ENCODE data around the gene MYO5B. TPM values are rescaled to one million over a fixed set of nuclear protein-coding genes. Genes with fewer than 3 reads are reported as not detected.
"Not testable (repeated sequence)": the region's sequence is repeated elsewhere in the genome, so short reads cannot be mapped to it uniquely, and the experiment has no call there.

The MYO5B gene
- total RNA-seq, 2 donors from 2014 or later: 0.12 to 0.39 TPM

DNA sequence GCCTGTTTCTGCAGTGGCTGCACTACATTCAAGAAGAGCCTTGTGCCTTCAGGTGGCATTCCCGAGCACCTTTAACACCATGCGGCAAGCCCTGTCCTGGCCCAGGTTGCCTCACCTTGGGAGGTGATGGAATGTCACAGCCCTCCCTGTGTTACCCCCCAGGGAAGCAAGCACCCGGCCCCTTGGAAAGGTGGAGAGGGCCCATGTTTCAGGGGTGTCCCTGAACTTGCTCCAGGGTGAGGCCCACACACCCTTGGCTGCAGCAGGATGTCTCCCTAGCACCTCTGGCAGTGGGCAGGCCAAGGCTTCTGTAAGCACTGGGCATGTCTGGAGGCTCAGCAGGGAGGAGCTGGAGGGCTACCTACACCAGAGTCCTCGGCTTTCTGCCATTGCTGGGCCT lies 352.3 kb downstream of the MYO5B start:
- no peak overlapping the region for H3K27ac Mint-ChIP-seq
- DNase-seq: no peak
- no peaks in the 10 kb centered on the region for H3K36me3 Mint-ChIP-seq (ENCODE audit: insufficient read depth in 2 of 2)
- no peaks in the 10 kb centered on the region for H3K27me3 Mint-ChIP-seq (ENCODE audit: low read depth)
- no peaks in the 10 kb centered on the region for H3K4me1 Mint-ChIP-seq (ENCODE audit: low read depth)
- no peak for ATAC-seq (replicated peaks in 1 of 2)
- no peaks in the 10 kb centered on the region for H3K9me3 Mint-ChIP-seq
- no peak overlapping the region for H3K4me3 Mint-ChIP-seq

- Mint-ChIP-seq H3K36me3 (ENCODE audit: insufficient read depth in 2 of 2) (no peaks in the 10 kb centered on the region), H3K4me1 (ENCODE audit: low read depth) (no peaks in the 10 kb centered on the region), H3K4me3 (no peak overlapping the region), H3K9me3 (no peaks in the 10 kb centered on the region), H3K27ac (no peak overlapping the region), H3K27me3 (ENCODE audit: low read depth) (no peaks in the 10 kb centered on the region)
- DNase-seq: no peak
- ATAC-seq (replicated peaks in 1 of 2): no peak
Observed at GRCh38 chr18:49841236-49842217, 353.4 kb downstream of the MYO5B start.

- no peak overlapping the region for H3K27ac Mint-ChIP-seq
- H3K9me3 Mint-ChIP-seq: no peaks in the 10 kb centered on the region
- no peaks in the 10 kb centered on the region for H3K36me3 Mint-ChIP-seq (ENCODE audit: insufficient read depth in 2 of 2)
- DNase-seq (no peak), ATAC-seq (replicated peaks in 1 of 2) (no peak)
- H3K4me3 Mint-ChIP-seq: no peak overlapping the region
- no peaks in the 10 kb centered on the region for H3K4me1 Mint-ChIP-seq (ENCODE audit: low read depth)
- H3K27me3 Mint-ChIP-seq (ENCODE audit: low read depth): no peaks in the 10 kb centered on the region
Observed at GRCh38 chr18:49839012-49839411, 355.9 kb downstream of the MYO5B start.

GRCh38 chr18:49838381-49838780 lies 356.6 kb downstream of the MYO5B start:
- ATAC-seq (replicated peaks in 1 of 2): no peak
- no peak for DNase-seq
- Mint-ChIP-seq H3K4me1 (ENCODE audit: low read depth) (no peaks in the 10 kb centered on the region), H3K36me3 (ENCODE audit: insufficient read depth in 2 of 2) (no peaks in the 10 kb centered on the region), H3K27me3 (ENCODE audit: low read depth) (no peaks in the 10 kb centered on the region), H3K4me3 (no peak overlapping the region), H3K9me3 (no peaks in the 10 kb centered on the region), H3K27ac (no peak overlapping the region)

DNA sequence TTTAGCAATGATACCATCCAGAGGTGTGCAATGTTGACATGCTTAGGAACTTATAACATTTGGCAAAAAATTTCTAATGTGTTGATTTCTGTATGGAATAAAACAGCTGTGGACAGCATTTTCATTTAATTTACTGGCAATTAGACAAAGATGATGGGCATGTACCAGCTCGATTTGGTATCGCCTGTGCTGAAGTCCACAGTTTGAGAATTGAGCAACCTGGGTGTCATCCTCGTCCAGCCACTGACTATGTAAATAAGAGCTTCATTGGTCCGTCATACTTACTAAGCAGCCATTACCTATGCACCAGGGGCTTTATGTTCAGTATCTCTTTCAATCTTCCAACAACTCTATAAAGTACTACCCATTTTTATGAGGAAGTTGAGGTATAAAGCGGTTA lies 357.1 kb downstream of the MYO5B start:
- Mint-ChIP-seq H3K27ac (no peak overlapping the region), H3K27me3 (ENCODE audit: low read depth) (no peaks in the 10 kb centered on the region), H3K9me3 (no peaks in the 10 kb centered on the region), H3K4me1 (ENCODE audit: low read depth) (no peaks in the 10 kb centered on the region), H3K36me3 (ENCODE audit: insufficient read depth in 2 of 2) (no peaks in the 10 kb centered on the region), H3K4me3 (no peak overlapping the region)
- DNase-seq: no peak
- ATAC-seq (replicated peaks in 1 of 2): no peak

DNA sequence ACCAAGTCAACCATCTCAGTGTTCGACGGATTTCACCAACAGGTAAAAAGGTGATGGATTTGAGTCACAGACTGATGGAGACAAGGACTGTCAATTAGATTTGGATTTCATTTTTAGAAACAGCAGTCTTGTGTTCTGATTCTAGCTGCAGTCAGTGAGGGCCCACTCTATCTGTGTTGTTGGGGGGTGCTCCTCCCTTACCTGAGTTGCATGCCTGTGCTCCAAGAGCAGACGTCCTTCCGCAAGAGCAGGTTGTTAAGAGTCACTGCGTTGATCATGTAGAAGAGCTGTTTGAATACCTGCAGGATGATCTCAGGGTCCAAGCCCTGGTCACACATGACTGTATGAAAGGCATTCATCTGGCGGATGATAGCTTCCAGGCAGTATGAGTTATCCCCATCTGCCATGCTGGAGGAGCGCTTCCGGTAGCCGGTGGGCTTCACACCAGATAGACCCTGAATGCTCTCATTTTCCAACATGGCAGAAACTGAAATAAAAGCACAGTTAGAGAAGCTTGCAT lies 357.6 kb downstream of the MYO5B start:
- H3K4me1 Mint-ChIP-seq (ENCODE audit: low read depth); H3K4me3 Mint-ChIP-seq; DNase-seq; H3K27me3 Mint-ChIP-seq (ENCODE audit: low read depth); H3K27ac Mint-ChIP-seq; H3K9me3 Mint-ChIP-seq; H3K36me3 Mint-ChIP-seq (ENCODE audit: insufficient read depth in 2 of 2); ATAC-seq (replicated peaks in 1 of 2): not testable (repeated sequence)

DNA sequence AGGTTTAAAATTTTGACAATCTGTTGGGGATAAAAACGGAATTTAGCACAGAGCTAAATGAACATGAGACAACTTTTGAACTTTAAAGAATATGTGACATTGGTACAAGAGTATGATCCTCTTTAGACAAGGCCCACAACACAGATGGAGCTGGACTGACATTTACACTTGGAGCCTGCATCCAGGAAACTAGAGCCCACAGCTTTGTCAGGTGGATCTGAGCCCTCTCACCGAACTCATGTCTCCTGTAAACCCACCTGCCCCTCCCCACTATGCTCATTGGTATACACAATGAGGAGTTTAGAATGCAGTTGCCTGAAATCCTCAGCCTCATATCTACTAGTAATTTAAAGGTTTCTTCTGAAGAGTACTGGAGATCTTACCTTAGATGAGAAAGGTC lies 359.5 kb downstream of the MYO5B start:
- H3K36me3 Mint-ChIP-seq (ENCODE audit: insufficient read depth in 2 of 2): no peaks in the 10 kb centered on the region
- H3K4me1 Mint-ChIP-seq (ENCODE audit: low read depth): no peaks in the 10 kb centered on the region
- no peak overlapping the region for H3K27ac Mint-ChIP-seq
- no peaks in the 10 kb centered on the region for H3K27me3 Mint-ChIP-seq (ENCODE audit: low read depth)
- H3K9me3 Mint-ChIP-seq: no peaks in the 10 kb centered on the region
- H3K4me3 Mint-ChIP-seq: no peak overlapping the region
- no peak for ATAC-seq (replicated peaks in 1 of 2)
- DNase-seq: no peak

DNA sequence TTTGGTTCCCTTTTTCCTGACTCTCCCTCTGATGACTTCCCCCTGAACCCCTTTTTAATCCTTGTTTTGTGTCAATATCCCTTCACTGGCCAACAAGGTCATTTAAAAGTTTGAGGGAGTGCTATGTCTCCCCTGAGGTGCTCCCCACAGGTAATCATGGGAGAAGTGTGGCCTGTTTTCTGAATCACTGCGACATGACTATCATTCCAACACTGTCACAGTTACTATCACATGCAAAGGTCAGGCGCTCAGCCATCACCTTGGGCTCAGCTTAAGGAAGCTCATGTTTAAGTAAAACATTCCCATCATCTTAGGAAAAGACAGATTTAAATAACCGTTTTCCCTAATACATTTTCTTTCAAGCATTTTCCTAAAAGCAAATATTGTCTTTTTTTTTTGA lies 360.7 kb downstream of the MYO5B start:
- Mint-ChIP-seq H3K36me3 (ENCODE audit: insufficient read depth in 2 of 2) (no peaks in the 10 kb centered on the region), H3K27ac (no peak overlapping the region), H3K4me3 (no peak overlapping the region), H3K27me3 (ENCODE audit: low read depth) (no peaks in the 10 kb centered on the region), H3K4me1 (ENCODE audit: low read depth) (no peaks in the 10 kb centered on the region), H3K9me3 (no peaks in the 10 kb centered on the region)
- DNase-seq (no peak), ATAC-seq (replicated peaks in 1 of 2) (no peak)

GRCh38 chr18:49833814-49834213 lies 361.1 kb downstream of the MYO5B start:
- DNase-seq: no peak
- H3K36me3 Mint-ChIP-seq (ENCODE audit: insufficient read depth in 2 of 2): no peaks in the 10 kb centered on the region
- no peak overlapping the region for H3K4me3 Mint-ChIP-seq
- no peak for ATAC-seq (replicated peaks in 1 of 2)
- no peak overlapping the region for H3K27ac Mint-ChIP-seq
- H3K9me3 Mint-ChIP-seq: no peaks in the 10 kb centered on the region
- H3K27me3 Mint-ChIP-seq (ENCODE audit: low read depth): no peaks in the 10 kb centered on the region
- no peaks in the 10 kb centered on the region for H3K4me1 Mint-ChIP-seq (ENCODE audit: low read depth)

- no peaks in the 10 kb centered on the region for H3K4me1 Mint-ChIP-seq (ENCODE audit: low read depth)
- no peak overlapping the region for H3K4me3 Mint-ChIP-seq
- H3K27ac Mint-ChIP-seq: no peak overlapping the region
- peaks cover 6% of the 10 kb centered on the region for H3K27me3 Mint-ChIP-seq (ENCODE audit: low read depth)
- ATAC-seq (replicated peaks in 1 of 2) (no peak), DNase-seq (no peak)
- peaks cover 3 to 5% of the 10 kb centered on the region in 2 donors for H3K9me3 Mint-ChIP-seq
- peaks cover 5% of the 10 kb centered on the region in 2 donors for H3K36me3 Mint-ChIP-seq (ENCODE audit: insufficient read depth in 2 of 2)
Observed at GRCh38 chr18:49832221-49832647, 362.7 kb downstream of the MYO5B start.

DNA sequence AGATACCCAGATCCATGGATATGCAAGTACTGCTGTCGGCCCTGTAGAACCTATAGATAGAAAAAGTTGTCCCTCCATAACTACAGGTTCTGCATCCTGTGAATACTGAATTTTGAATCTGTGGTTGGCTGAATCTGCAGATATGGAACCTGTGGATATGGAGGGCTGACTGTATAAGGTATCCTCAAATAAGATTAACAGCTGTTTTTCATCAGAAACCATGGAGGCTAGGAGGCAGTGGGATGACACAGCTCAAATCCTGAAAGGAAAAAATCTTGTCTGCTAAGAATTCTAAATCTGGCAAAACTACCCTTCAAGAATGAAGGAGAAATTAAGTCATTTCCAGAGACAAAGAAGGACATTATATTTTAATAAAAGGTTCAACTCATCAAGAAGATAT lies 367.0 kb downstream of the MYO5B start:
- H3K27ac Mint-ChIP-seq: no peak overlapping the region
- ATAC-seq (replicated peaks in 1 of 2) (no peak), DNase-seq (no peak)
- peaks cover 6% of the 10 kb centered on the region for H3K27me3 Mint-ChIP-seq (ENCODE audit: low read depth)
- no peaks in the 10 kb centered on the region for H3K4me1 Mint-ChIP-seq (ENCODE audit: low read depth)
- no peak overlapping the region for H3K4me3 Mint-ChIP-seq
- peaks cover 5 to 6% of the 10 kb centered on the region in 2 donors for H3K36me3 Mint-ChIP-seq (ENCODE audit: insufficient read depth in 2 of 2)
- H3K9me3 Mint-ChIP-seq: peaks cover 3 to 5% of the 10 kb centered on the region in 2 donors

GRCh38 chr18:49819823-49820671 lies 374.9 kb downstream of the MYO5B start:
- H3K4me1 Mint-ChIP-seq (ENCODE audit: low read depth): peaks cover 59% of the 10 kb centered on the region
- DNase-seq (peak; percentile 56), ATAC-seq (replicated peaks in 1 of 2) (peak; percentile 82 to 85)
- no peaks in the 10 kb centered on the region for H3K27me3 Mint-ChIP-seq (ENCODE audit: low read depth)
- peak overlapping the region; percentile 51 to 84 for H3K4me3 Mint-ChIP-seq
- peaks cover 3 to 6% of the 10 kb centered on the region in 2 donors for H3K36me3 Mint-ChIP-seq (ENCODE audit: insufficient read depth in 2 of 2)
- no peaks in the 10 kb centered on the region for H3K9me3 Mint-ChIP-seq
- peak overlapping the region; percentile 94 for H3K27ac Mint-ChIP-seq

DNA sequence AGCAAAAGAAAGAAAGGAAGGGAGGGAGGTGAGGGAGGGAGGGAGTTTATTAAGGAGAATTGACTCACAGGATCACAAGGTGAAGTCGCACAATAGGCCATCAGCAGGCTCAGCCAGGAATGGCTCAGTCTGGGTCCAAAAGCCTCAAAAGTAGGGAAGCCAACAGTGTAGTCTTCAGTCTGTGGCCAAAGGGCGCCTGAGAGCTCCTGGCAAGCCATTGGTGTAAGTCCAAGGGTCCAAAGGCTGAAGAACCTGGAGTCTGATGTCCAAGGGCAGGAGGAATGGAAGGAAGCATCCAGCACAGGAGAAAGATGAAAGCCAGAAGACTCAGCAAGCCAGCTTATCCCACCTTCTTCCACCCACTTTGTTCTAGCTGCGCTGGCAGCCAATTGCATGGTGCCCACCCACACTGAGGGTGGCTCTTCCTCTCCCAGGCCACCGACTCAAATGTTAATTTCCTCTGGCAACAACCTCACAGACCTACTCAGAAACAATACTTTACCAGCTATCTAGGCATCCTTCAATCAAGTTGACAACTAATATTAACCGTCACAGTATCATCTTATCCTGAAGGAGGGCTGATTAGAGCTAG lies 375.8 kb downstream of the MYO5B start:
- ATAC-seq (replicated peaks in 1 of 2) (no peak), DNase-seq (no peak)
- Mint-ChIP-seq H3K4me3 (peak overlapping the region; percentile 51 to 84), H3K27ac (peak overlapping the region; percentile 94), H3K4me1 (ENCODE audit: low read depth) (peaks cover 68% of the 10 kb centered on the region), H3K27me3 (ENCODE audit: low read depth) (no peaks in the 10 kb centered on the region), H3K36me3 (ENCODE audit: insufficient read depth in 2 of 2) (peaks cover 3 to 6% of the 10 kb centered on the region in 2 donors), H3K9me3 (no peaks in the 10 kb centered on the region)
